Measurements from ENCODE around the gene ERN2. TPM values are rescaled to one million over a fixed set of nuclear protein-coding genes. Genes with fewer than 3 reads are reported as not detected.

Gene ERN2
- total and polyA plus RNA-seq, 2 of the 13 experiments (the other 11 are each of a cell fraction or from before 2014, with no cell fraction given), result 2.2 to 3.5 TPM

- TF ChIP-seq ZNF407 (CRISPR knock-in tag; IDR thresholded peaks at IDR 0.05; ENCODE audit: not compliant biosample characterization) (no peak), ZSCAN25 (CRISPR knock-in tag; IDR thresholded peaks at IDR 0.05) (no peak), HDAC2 (CRISPR knock-in tag; IDR thresholded peaks at IDR 0.05) (no peak), ZNF503 (CRISPR knock-in tag; IDR thresholded peaks at IDR 0.05) (no peak), ZNF292 (CRISPR knock-in tag; IDR thresholded peaks at IDR 0.05; ENCODE audit: borderline replicate concordance, low read depth) (no peak), ZNF740 (CRISPR knock-in tag; IDR thresholded peaks at IDR 0.05) (0 out of 2 replicates have a peak, but pooled peaks have one; percentile 29), SNAPC4 (CRISPR knock-in tag; IDR thresholded peaks at IDR 0.05) (no peak)
These were observed 36.0 kb downstream of the ERN2 start (continued) for GRCh38 chr16:23676924-23677480.

Data from HepG2 (cell line).